Skin of body (tissue), 2 donors: ENCODE measurements around the gene HDAC9. TPM values are rescaled to one million over a fixed set of nuclear protein-coding genes. Genes with fewer than 3 reads are reported as not detected.

Source experiments
- DNase-seq: peaks from one replicate; lab custom pipeline; 2025; lab: John Stamatoyannopoulos, UW
- total RNA-seq: library from RNA; depleted of rRNA; stranded (reverse); fragments of >200 nt; gene quantifications from one replicate; pipeline ENCODE4 v1.2.3, GENCODE V29; 2014

The HDAC9 gene
- total RNA-seq, 1 donor from 2014 or later, result 28.2 TPM

GRCh38 chr7:18521945-18522566, 26.5 kb downstream of the HDAC9 start:
- DNase-seq, result no peak

- no peak for DNase-seq
These were observed 28.7 kb downstream of the HDAC9 start for GRCh38 chr7:18524248-18524647.

GRCh38 chr7:18526368-18526878, 30.9 kb downstream of the HDAC9 start:
- no peak for DNase-seq

- no peak for DNase-seq
These were observed 33.7 kb downstream of the HDAC9 start for GRCh38 chr7:18529239-18529638.

GRCh38 chr7:18530224-18531179, 35.0 kb downstream of the HDAC9 start:
- no peak for DNase-seq

GRCh38 chr7:18531539-18531938, 36.0 kb downstream of the HDAC9 start:
- no peak for DNase-seq

- no peak for DNase-seq
These were observed 37.3 kb downstream of the HDAC9 start for GRCh38 chr7:18532813-18533212.

- no peak for DNase-seq
These were observed 38.9 kb downstream of the HDAC9 start for GRCh38 chr7:18534481-18534880.

GRCh38 chr7:18535810-18536415, 40.4 kb downstream of the HDAC9 start:
- no peak for DNase-seq

- DNase-seq, result no peak
These were observed 40.9 kb downstream of the HDAC9 start for GRCh38 chr7:18536486-18536885.

GRCh38 chr7:18538554-18539250, 43.2 kb downstream of the HDAC9 start:
- no peak for DNase-seq

GRCh38 chr7:18540396-18540795, 44.8 kb downstream of the HDAC9 start:
- no peak for DNase-seq

GRCh38 chr7:18541181-18541870, 45.8 kb downstream of the HDAC9 start:
- DNase-seq, result peak; percentile 79

GRCh38 chr7:18541871-18542212, 46.3 kb downstream of the HDAC9 start:
- no peak for DNase-seq

- no peak for DNase-seq
These were observed 51.0 kb downstream of the HDAC9 start for GRCh38 chr7:18546576-18546975.

- DNase-seq, result no peak
These were observed 52.1 kb downstream of the HDAC9 start for GRCh38 chr7:18547509-18548187.

- no peak for DNase-seq
These were observed 53.0 kb downstream of the HDAC9 start for GRCh38 chr7:18548534-18548933.

GRCh38 chr7:18550574-18550973, 55.0 kb downstream of the HDAC9 start:
- no peak for DNase-seq

- no peak for DNase-seq
These were observed 56.9 kb downstream of the HDAC9 start for GRCh38 chr7:18552316-18552916.
